ENCODE measurements around the gene TIMM23. TPM values are rescaled to one million over a fixed set of nuclear protein-coding genes. Genes with fewer than 3 reads are reported as not detected.
A peak's percentile ranks its signal among the peaks of the same experiment; 100 is the strongest.

Gene TIMM23
- total RNA-seq, 1 experiment from 2014 or later: 125 TPM

- ChIA-PET POLR2A (ENCODE audit: low non-redundant PET) (no interaction called here), CTCF (no interaction called here)
- H3K9me3 ChIP-seq (ENCODE audit: low read depth, low read length, poor library complexity, severe bottlenecking): no peaks in the 10 kb centered on the region
- intact Hi-C loops (cut with micrococcal nuclease; ENCODE audit: unreplicated experiment): loop anchor here (10.0 kb wide), 2 partner anchors 556 to 786 kb away; no protein-coding TSS in a partner anchor
- H3K27ac ChIP-seq (ENCODE audit: low read depth, low read length, poor library complexity, severe bottlenecking): no peak overlapping the region
- H3K4me3 ChIP-seq (ENCODE audit: low read depth, low read length, poor library complexity, severe bottlenecking): no peak overlapping the region
- no TSS peak for BruUV-seq (replicated peaks)
- H3K36me3 ChIP-seq (ENCODE audit: insufficient read depth, low read length, poor library complexity, severe bottlenecking): no peaks in the 10 kb centered on the region
- peaks cover 4% of the 10 kb centered on the region for H3K4me1 ChIP-seq (ENCODE audit: insufficient read depth, low read length, poor library complexity, severe bottlenecking)
- no peaks in the 10 kb centered on the region for H3K27me3 ChIP-seq (replicated peaks; ENCODE audit: insufficient read depth, low read depth, low read length, poor library complexity)
- TF ChIP-seq CTCF (conservative IDR thresholded peaks at IDR 0.05; ENCODE audit: low read depth, low read length) (no peak), EZH2 (IDR thresholded peaks at IDR 0.05; ENCODE audit: borderline replicate concordance, low read depth, low read length, poor library complexity, severe bottlenecking) (no peak)
- DNase-seq (ENCODE audit: low spot score): no peak
These were observed 48.0 kb downstream of the TIMM23 start for GRCh38 chr10:46020344-46020657.

GRCh38 chr10:46022978-46023702 is 50.9 kb downstream of the TIMM23 start:
- BruUV-seq (replicated peaks): no TSS peak
- Histone ChIP-seq H3K4me1 (ENCODE audit: insufficient read depth, low read length, poor library complexity, severe bottlenecking) (peaks cover 4% of the 10 kb centered on the region), H3K4me3 (ENCODE audit: low read depth, low read length, poor library complexity, severe bottlenecking) (peak overlapping the region; percentile 79), H3K27me3 (replicated peaks; ENCODE audit: insufficient read depth, low read depth, low read length, poor library complexity) (no peaks in the 10 kb centered on the region), H3K36me3 (ENCODE audit: insufficient read depth, low read length, poor library complexity, severe bottlenecking) (no peaks in the 10 kb centered on the region), H3K9me3 (ENCODE audit: low read depth, low read length, poor library complexity, severe bottlenecking) (no peaks in the 10 kb centered on the region), H3K27ac (ENCODE audit: low read depth, low read length, poor library complexity, severe bottlenecking) (peak overlapping the region; percentile 77)
- TF ChIP-seq CTCF (conservative IDR thresholded peaks at IDR 0.05; ENCODE audit: low read depth, low read length) (0 out of 2 replicates have a peak, but pooled peaks have one; percentile 32), EZH2 (IDR thresholded peaks at IDR 0.05; ENCODE audit: borderline replicate concordance, low read depth, low read length, poor library complexity, severe bottlenecking) (no peak)
- CTCF ChIA-PET: no interaction called here
- peak; percentile 82 for DNase-seq (ENCODE audit: low spot score)
- POLR2A ChIA-PET (ENCODE audit: low non-redundant PET): no interaction called here
- intact Hi-C loops (cut with micrococcal nuclease; ENCODE audit: unreplicated experiment): loop anchor here (10.0 kb wide), 2 partner anchors 558 to 788 kb away; no protein-coding TSS in a partner anchor

- intact Hi-C loops (cut with micrococcal nuclease; ENCODE audit: unreplicated experiment): loop anchor here (5.0 to 10.0 kb wide), 3 partner anchors 560 to 790 kb away; no protein-coding TSS in a partner anchor
- TF ChIP-seq EZH2 (IDR thresholded peaks at IDR 0.05; ENCODE audit: borderline replicate concordance, low read depth, low read length, poor library complexity, severe bottlenecking) (no peak), CTCF (conservative IDR thresholded peaks at IDR 0.05; ENCODE audit: low read depth, low read length) (no peak)
- CTCF ChIA-PET: no interaction called here
These were observed 52.7 kb downstream of the TIMM23 start for GRCh38 chr10:46024948-46025347.

More at GRCh38 chr10:46024948-46025347, 52.7 kb downstream of the TIMM23 start:
- Histone ChIP-seq H3K4me1 (ENCODE audit: insufficient read depth, low read length, poor library complexity, severe bottlenecking) (peaks cover 15% of the 10 kb centered on the region), H3K27me3 (replicated peaks; ENCODE audit: insufficient read depth, low read depth, low read length, poor library complexity) (no peaks in the 10 kb centered on the region), H3K9me3 (ENCODE audit: low read depth, low read length, poor library complexity, severe bottlenecking) (no peaks in the 10 kb centered on the region), H3K4me3 (ENCODE audit: low read depth, low read length, poor library complexity, severe bottlenecking) (no peak overlapping the region), H3K36me3 (ENCODE audit: insufficient read depth, low read length, poor library complexity, severe bottlenecking) (no peaks in the 10 kb centered on the region), H3K27ac (ENCODE audit: low read depth, low read length, poor library complexity, severe bottlenecking) (no peak overlapping the region)
- DNase-seq (ENCODE audit: low spot score): no peak
- POLR2A ChIA-PET (ENCODE audit: low non-redundant PET): no interaction called here
- BruUV-seq (replicated peaks): no TSS peak

All from A673 (cell line).